ENCODE results near the gene IL1B.

IL1B gene

DNA sequence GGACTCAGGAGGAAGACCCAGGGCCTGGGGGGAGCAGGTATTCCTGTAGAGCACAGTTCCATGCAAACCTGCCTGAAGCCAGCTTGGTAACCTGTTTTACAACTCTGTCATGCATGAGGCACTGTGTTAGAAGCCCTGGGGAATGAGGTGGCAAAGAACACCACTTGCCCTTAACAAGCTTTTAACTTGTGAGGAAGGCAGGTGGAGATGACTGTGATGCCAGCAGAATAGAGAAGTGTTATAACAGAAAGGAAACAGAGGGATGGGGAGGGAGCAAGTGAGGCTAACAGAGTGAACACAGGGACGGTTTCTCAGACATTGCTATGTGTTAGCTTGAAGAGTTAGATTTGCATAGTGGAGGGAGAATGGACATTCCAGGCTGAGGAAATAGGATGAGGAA is 40.8 kb downstream of the IL1B start:
- H3K4me1 ChIP-seq (ENCODE audit: control insufficient read depth in 1 of 2, insufficient read depth in 1 of 2, low read depth in 1 of 2, low read length in 1 of 2) = peaks cover 54 to 60% of the 10 kb centered on the region in 2 experiments
- TF ChIP-seq, protein P1, sequence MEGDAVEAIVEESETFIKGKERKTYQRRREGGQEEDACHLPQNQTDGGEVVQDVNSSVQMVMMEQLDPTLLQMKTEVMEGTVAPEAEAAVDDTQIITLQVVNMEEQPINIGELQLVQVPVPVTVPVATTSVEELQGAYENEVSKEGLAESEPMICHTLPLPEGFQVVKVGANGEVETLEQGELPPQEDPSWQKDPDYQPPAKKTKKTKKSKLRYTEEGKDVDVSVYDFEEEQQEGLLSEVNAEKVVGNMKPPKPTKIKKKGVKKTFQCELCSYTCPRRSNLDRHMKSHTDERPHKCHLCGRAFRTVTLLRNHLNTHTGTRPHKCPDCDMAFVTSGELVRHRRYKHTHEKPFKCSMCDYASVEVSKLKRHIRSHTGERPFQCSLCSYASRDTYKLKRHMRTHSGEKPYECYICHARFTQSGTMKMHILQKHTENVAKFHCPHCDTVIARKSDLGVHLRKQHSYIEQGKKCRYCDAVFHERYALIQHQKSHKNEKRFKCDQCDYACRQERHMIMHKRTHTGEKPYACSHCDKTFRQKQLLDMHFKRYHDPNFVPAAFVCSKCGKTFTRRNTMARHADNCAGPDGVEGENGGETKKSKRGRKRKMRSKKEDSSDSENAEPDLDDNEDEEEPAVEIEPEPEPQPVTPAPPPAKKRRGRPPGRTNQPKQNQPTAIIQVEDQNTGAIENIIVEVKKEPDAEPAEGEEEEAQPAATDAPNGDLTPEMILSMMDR (IDR thresholded peaks at IDR 0.05) = no peak
- H3K36me3 ChIP-seq = no peaks in the 10 kb centered on the region
- peak overlapping the region; percentile 95 for H3K27ac ChIP-seq
- H3K9me3 ChIP-seq = no peaks in the 10 kb centered on the region
- no peaks in the 10 kb centered on the region for H3K27me3 ChIP-seq
- no peak overlapping the region for H3K4me3 ChIP-seq (ENCODE audit: low read depth in 1 of 2, low read length in 1 of 2)

DNA sequence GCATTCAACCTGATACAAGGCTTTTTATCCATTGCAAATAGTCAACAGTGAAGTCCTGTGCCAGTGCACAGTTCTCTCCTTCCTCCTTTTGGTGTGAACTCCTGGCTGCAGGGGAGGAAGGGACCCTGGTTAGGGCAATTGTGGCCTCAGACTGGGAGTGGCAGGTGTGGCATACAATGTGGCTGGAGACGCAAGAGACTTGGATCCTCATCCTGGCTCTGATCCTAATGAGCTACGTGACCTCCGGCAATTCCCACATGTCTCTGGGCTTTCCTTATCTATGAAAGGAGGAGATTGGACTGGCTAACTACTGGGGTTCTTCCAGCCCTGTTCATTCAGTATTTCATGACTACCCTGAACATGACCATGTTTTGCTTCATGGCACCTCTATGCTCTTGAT is 41.7 kb downstream of the IL1B start:
- Histone ChIP-seq H3K36me3 (no peaks in the 10 kb centered on the region), H3K9me3 (no peaks in the 10 kb centered on the region), H3K4me1 (ENCODE audit: control insufficient read depth in 1 of 2, insufficient read depth in 1 of 2, low read depth in 1 of 2, low read length in 1 of 2) (peaks cover 54 to 59% of the 10 kb centered on the region in 2 experiments), H3K27ac (peak overlapping the region; percentile 95), H3K4me3 (ENCODE audit: low read depth in 1 of 2, low read length in 1 of 2) (peak overlapping the region in 1 of 2 experiments; percentile 43), H3K27me3 (no peaks in the 10 kb centered on the region)
- TF ChIP-seq, protein P1 (IDR thresholded peaks at IDR 0.05) = no peak

DNA sequence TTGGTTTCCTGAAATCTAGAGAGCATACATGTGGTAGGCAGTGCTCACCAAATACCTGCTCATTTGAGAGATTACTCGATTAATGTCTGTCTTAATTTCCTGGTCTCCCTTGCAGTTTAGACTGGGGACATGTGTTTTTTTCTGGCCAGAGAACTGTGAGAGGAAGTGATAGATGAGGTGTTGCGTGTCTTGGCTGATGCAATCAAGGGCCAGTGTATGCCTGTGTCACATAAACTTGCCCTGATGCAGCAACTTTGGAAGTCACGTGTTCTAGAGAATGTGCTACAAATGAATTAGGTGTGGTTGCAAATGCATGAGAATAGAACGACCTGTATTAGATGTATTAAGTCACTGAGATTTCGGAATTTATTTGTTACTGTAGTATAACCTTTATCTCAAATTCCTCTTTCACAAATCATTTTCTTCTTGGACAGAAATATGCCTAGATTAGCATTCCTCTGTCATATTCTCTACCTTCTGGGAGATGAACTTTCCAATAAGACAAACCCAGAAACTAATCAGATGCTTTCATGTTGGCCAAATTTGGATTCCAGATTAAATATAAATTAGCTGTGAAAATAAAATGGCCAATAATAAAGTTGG is 42.3 kb downstream of the IL1B start:
- Histone ChIP-seq H3K27ac (peak overlapping the region; percentile 95), H3K4me1 (ENCODE audit: control insufficient read depth in 1 of 2, insufficient read depth in 1 of 2, low read depth in 1 of 2, low read length in 1 of 2) (peaks cover 50 to 55% of the 10 kb centered on the region in 2 experiments)
- TF ChIP-seq, protein P1 (IDR thresholded peaks at IDR 0.05) = peak; percentile 14

DNA sequence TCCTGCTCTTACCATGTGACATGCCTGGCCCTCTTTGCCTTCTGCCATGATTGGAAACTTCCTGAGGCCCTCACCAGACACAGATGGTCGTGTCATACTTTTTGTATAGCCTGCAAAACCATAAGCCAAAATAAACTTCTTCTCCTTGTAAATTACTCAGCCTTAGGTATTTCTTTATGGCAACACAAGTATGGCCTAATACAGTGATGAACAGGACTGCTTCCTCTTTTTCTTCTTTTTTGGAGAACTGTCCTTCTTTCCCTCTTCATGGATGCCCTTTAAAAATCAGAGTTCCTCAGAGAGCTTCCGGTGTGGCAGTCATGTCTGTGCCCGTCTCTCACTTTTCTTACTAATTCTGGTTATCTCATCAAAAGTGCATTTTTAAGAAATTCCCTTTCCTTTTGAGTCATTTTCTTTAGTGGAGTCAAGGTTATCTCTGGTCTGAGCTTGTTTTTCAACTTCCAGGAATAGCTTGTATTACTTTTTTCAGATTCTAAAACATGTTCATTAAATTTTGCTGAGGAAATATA is 43.1 kb downstream of the IL1B start:
- TF ChIP-seq, protein P1 (IDR thresholded peaks at IDR 0.05) = no peak
- Histone ChIP-seq H3K4me1 (ENCODE audit: control insufficient read depth in 1 of 2, insufficient read depth in 1 of 2, low read depth in 1 of 2, low read length in 1 of 2) (peaks cover 52 to 58% of the 10 kb centered on the region in 2 experiments), H3K36me3 (no peaks in the 10 kb centered on the region), H3K9me3 (no peaks in the 10 kb centered on the region), H3K4me3 (ENCODE audit: low read depth in 1 of 2, low read length in 1 of 2) (peak overlapping the region; percentile 14 to 43), H3K27ac (peak overlapping the region; percentile 95), H3K27me3 (no peaks in the 10 kb centered on the region)

More for the DNA sequence above, 42.3 kb downstream of the IL1B start:
- Histone ChIP-seq H3K27me3 (no peaks in the 10 kb centered on the region), H3K36me3 (no peaks in the 10 kb centered on the region), H3K9me3 (no peaks in the 10 kb centered on the region), H3K4me3 (ENCODE audit: low read depth in 1 of 2, low read length in 1 of 2) (peak overlapping the region; percentile 14 to 43)

DNA sequence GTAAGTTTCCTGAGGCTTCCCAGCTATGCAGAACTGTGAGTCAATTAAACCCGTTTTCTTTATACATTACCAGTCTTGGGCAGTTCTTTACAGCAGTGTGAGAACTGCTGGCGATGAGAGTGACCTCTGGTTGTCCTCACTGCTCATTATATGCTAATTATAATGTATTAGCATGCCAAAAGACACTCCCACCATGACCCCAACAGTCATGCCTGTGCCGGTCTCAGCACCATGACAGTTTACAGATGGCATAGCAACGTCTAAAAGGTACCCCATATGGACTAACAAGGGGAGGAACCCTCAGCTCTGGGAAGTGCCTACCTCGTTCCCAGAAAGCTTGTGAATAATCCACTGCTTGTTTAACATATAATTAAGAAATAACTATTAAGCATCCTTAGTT is 44.2 kb downstream of the IL1B start:
- Histone ChIP-seq H3K9me3 (no peaks in the 10 kb centered on the region), H3K27ac (peak overlapping the region; percentile 95), H3K4me3 (ENCODE audit: low read depth in 1 of 2, low read length in 1 of 2) (peak overlapping the region in 1 of 2 experiments; percentile 43), H3K27me3 (no peaks in the 10 kb centered on the region), H3K4me1 (ENCODE audit: control insufficient read depth in 1 of 2, insufficient read depth in 1 of 2, low read depth in 1 of 2, low read length in 1 of 2) (peaks cover 63 to 68% of the 10 kb centered on the region in 2 experiments), H3K36me3 (no peaks in the 10 kb centered on the region)
- TF ChIP-seq, protein P1 (IDR thresholded peaks at IDR 0.05) = no peak
